Measurements from ENCODE around the gene THAP10. TPM values are rescaled to one million over a fixed set of nuclear protein-coding genes. Genes with fewer than 3 reads are reported as not detected.

Gene THAP10
- polyA plus RNA-seq, 3 donors = 0.12 to 0.30 (median 0.15) TPM

GRCh38 chr15:70906842-70907241, 14.6 kb upstream of the THAP10 start:
- Histone ChIP-seq H3K79me2 (ENCODE audit: insufficient read depth, low read length) (no peaks in the 10 kb centered on the region), H4K20me1 (ENCODE audit: insufficient read depth, low read length) (no peaks in the 10 kb centered on the region), H3K27me3 (ENCODE audit: control insufficient read depth in 2 of 2, insufficient read depth in 2 of 2, low read length in 2 of 2) (no peaks in the 10 kb centered on the region), H3K36me3 (replicated peaks in 1 of 2; ENCODE audit: control insufficient read depth in 1 of 2, insufficient read depth in 2 of 2, low read length in 2 of 2) (no peaks in the 10 kb centered on the region), H3K4me2 (replicated peaks; ENCODE audit: extremely low read depth, low read length, poor library complexity, severe bottlenecking) (no peak overlapping the region), H3K9ac (ENCODE audit: insufficient read depth, low read length, poor library complexity, severe bottlenecking) (no peak overlapping the region), H3K27ac (ENCODE audit: low read depth in 1 of 2, low read length in 2 of 2) (no peak overlapping the region), H3K4me1 (ENCODE audit: control insufficient read depth in 1 of 2, insufficient read depth in 2 of 2, low read length in 2 of 2) (no peaks in the 10 kb centered on the region), H3K4me3 (replicated peaks in 1 of 3; ENCODE audit: low read depth in 2 of 3, low read length in 3 of 3) (no peak overlapping the region), H3K9me3 (replicated peaks in 1 of 2; ENCODE audit: control insufficient read depth in 1 of 2, insufficient read depth in 1 of 2, low read length in 2 of 2) (peaks cover 12 to 20% of the 10 kb centered on the region in 2 donors), H2AFZ (ENCODE audit: insufficient read depth, low read depth, low read length, poor library complexity, severe bottlenecking) (no peak overlapping the region)
- intact Hi-C loops (cut with micrococcal nuclease) = no loop called here
- Mint-ChIP-seq H3K4me3 (no peak overlapping the region), H3K27me3 (ENCODE audit: low read depth in 3 of 3) (peaks cover 0 to 1% (median 0%) of the 10 kb centered on the region in 3 donors), H3K27ac (no peak overlapping the region), H3K4me1 (no peaks in the 10 kb centered on the region), H3K9me3 (peaks cover 12 to 28% (median 20%) of the 10 kb centered on the region in 7 donors), H3K36me3 (no peaks in the 10 kb centered on the region)
- TF ChIP-seq CTCF (IDR thresholded peaks at IDR 0.05) = no peak
- DNase-seq = no peak

GRCh38 chr15:70902107-70902506, 9.9 kb upstream of the THAP10 start:
- Histone ChIP-seq H2AFZ (ENCODE audit: insufficient read depth, low read depth, low read length, poor library complexity, severe bottlenecking) (peak overlapping the region; percentile 9), H3K4me3 (replicated peaks in 1 of 3; ENCODE audit: low read depth in 2 of 3, low read length in 3 of 3) (no peak overlapping the region), H3K9me3 (replicated peaks in 1 of 2; ENCODE audit: control insufficient read depth in 1 of 2, insufficient read depth in 1 of 2, low read length in 2 of 2) (peaks cover 0 to 4% of the 10 kb centered on the region in 2 donors), H3K27ac (ENCODE audit: low read depth in 1 of 2, low read length in 2 of 2) (no peak overlapping the region), H3K79me2 (ENCODE audit: insufficient read depth, low read length) (no peaks in the 10 kb centered on the region), H3K27me3 (ENCODE audit: control insufficient read depth in 2 of 2, insufficient read depth in 2 of 2, low read length in 2 of 2) (no peaks in the 10 kb centered on the region), H4K20me1 (ENCODE audit: insufficient read depth, low read length) (no peaks in the 10 kb centered on the region), H3K4me1 (ENCODE audit: control insufficient read depth in 1 of 2, insufficient read depth in 2 of 2, low read length in 2 of 2) (no peaks in the 10 kb centered on the region), H3K36me3 (replicated peaks in 1 of 2; ENCODE audit: control insufficient read depth in 1 of 2, insufficient read depth in 2 of 2, low read length in 2 of 2) (no peaks in the 10 kb centered on the region), H3K4me2 (replicated peaks; ENCODE audit: extremely low read depth, low read length, poor library complexity, severe bottlenecking) (no peak overlapping the region), H3K9ac (ENCODE audit: insufficient read depth, low read length, poor library complexity, severe bottlenecking) (no peak overlapping the region)
- TF ChIP-seq CTCF (IDR thresholded peaks at IDR 0.05) = no peak
- H3K4me3 Mint-ChIP-seq = no peak overlapping the region
- no peak for DNase-seq
- H3K27ac Mint-ChIP-seq = no peak overlapping the region
- intact Hi-C loops (cut with micrococcal nuclease) = no loop called here
- peaks cover 0 to 3% (median 1%) of the 10 kb centered on the region in 3 donors for H3K27me3 Mint-ChIP-seq (ENCODE audit: low read depth in 3 of 3)
- WGBS (ENCODE audit: insufficient coverage) = 86% methylated on average over 1 of the region's 1 CpG
- no peaks in the 10 kb centered on the region for H3K36me3 Mint-ChIP-seq
- H3K9me3 Mint-ChIP-seq = peaks cover 0 to 15% (median 3%) of the 10 kb centered on the region in 7 donors
- no peaks in the 10 kb centered on the region for H3K4me1 Mint-ChIP-seq
